ENCODE results near the gene RTN4IP1.
"Not testable (repeated sequence)": the region's sequence is repeated elsewhere in the genome, so short reads cannot be mapped to it uniquely, and the experiment has no call there.

Gene RTN4IP1

GRCh38 chr6:106628658-106629102, 618 bp downstream of the RTN4IP1 start:
- DNase-seq (ENCODE audit: low read depth in 2 of 2), result no peak

- DNase-seq (ENCODE audit: low read depth in 2 of 2), result not testable (repeated sequence)
These were observed 1.5 kb downstream of the RTN4IP1 start for GRCh38 chr6:106627760-106628159.

- DNase-seq (ENCODE audit: low read depth in 2 of 2), result no peak
These were observed 2.8 kb downstream of the RTN4IP1 start for GRCh38 chr6:106626485-106626884.

- no peak for DNase-seq (ENCODE audit: low read depth in 2 of 2)
These were observed 6.3 kb downstream of the RTN4IP1 start for GRCh38 chr6:106623039-106623438.

GRCh38 chr6:106622412-106622811, 6.9 kb downstream of the RTN4IP1 start:
- no peak for DNase-seq (ENCODE audit: low read depth in 2 of 2)

- no peak for DNase-seq (ENCODE audit: low read depth in 2 of 2)
These were observed 8.2 kb downstream of the RTN4IP1 start for GRCh38 chr6:106620931-106621672.

GRCh38 chr6:106619223-106619622, 10.1 kb downstream of the RTN4IP1 start:
- no peak for DNase-seq (ENCODE audit: low read depth in 2 of 2)

GRCh38 chr6:106618324-106618723, 11.0 kb downstream of the RTN4IP1 start:
- no peak for DNase-seq (ENCODE audit: low read depth in 2 of 2)

- no peak for DNase-seq (ENCODE audit: low read depth in 2 of 2)
These were observed 11.4 kb downstream of the RTN4IP1 start for GRCh38 chr6:106617857-106618256.

- no peak for DNase-seq (ENCODE audit: low read depth in 2 of 2)
These were observed 12.0 kb downstream of the RTN4IP1 start for GRCh38 chr6:106617302-106617701.

- DNase-seq (ENCODE audit: low read depth in 2 of 2), result no peak
These were observed 14.6 kb downstream of the RTN4IP1 start for GRCh38 chr6:106614592-106615257.

- no peak for DNase-seq (ENCODE audit: low read depth in 2 of 2)
These were observed 15.1 kb downstream of the RTN4IP1 start for GRCh38 chr6:106614166-106614565.

- no peak for DNase-seq (ENCODE audit: low read depth in 2 of 2)
These were observed 15.7 kb downstream of the RTN4IP1 start for GRCh38 chr6:106613590-106613989.

GRCh38 chr6:106612671-106613416, 16.5 kb downstream of the RTN4IP1 start:
- no peak for DNase-seq (ENCODE audit: low read depth in 2 of 2)

- DNase-seq (ENCODE audit: low read depth in 2 of 2), result no peak
These were observed 18.3 kb downstream of the RTN4IP1 start for GRCh38 chr6:106611030-106611429.

GRCh38 chr6:106609699-106610098, 19.6 kb downstream of the RTN4IP1 start:
- DNase-seq (ENCODE audit: low read depth in 2 of 2), result peak in 1 of 2 donors; percentile 13

GRCh38 chr6:106608080-106608668, 21.1 kb downstream of the RTN4IP1 start:
- DNase-seq (ENCODE audit: low read depth in 2 of 2), result no peak

- no peak for DNase-seq (ENCODE audit: low read depth in 2 of 2)
These were observed 29.0 kb downstream of the RTN4IP1 start for GRCh38 chr6:106600329-106600728.

GRCh38 chr6:106599440-106599839, 29.9 kb downstream of the RTN4IP1 start:
- DNase-seq (ENCODE audit: low read depth in 2 of 2), result no peak

GRCh38 chr6:106591111-106591825, 38.0 kb downstream of the RTN4IP1 start:
- no peak for DNase-seq (ENCODE audit: low read depth in 2 of 2)

- not testable (repeated sequence) for DNase-seq (ENCODE audit: low read depth in 2 of 2)
These were observed 40.4 kb downstream of the RTN4IP1 start for GRCh38 chr6:106588937-106589336.

Data from stimulated activated CD4-positive, alpha-beta T cell treated with anti-CD3 and anti-CD28 coated beads, Interleukin-15, amount 100 ng/mL, for 48 hours (primary cell).